HCT116 (cell line): Measurements from ENCODE around the gene TLX3. TPM values are rescaled to one million over a fixed set of nuclear protein-coding genes. Genes with fewer than 3 reads are reported as not detected.

Experiments
- ATAC-seq: fragments of 200-7000 bp; cut with Tn5 transposase; 2 replicates; pipeline ENCODE4 v1.9.1; 2020; ENCODE audit warnings: mild to moderate bottlenecking, moderate library complexity
- BruUV-seq: library from RNA; stranded (reverse); fragments of 400-500 nt; replicated peaks from 2 replicates; lab custom pipeline; 2021; lab: Mats Ljungman, UMichigan
- CTCF ChIA-PET: fragments of 300-600 bp; sonication (Branson Sonifier 250); formaldehyde crosslinking; loops from one replicate; lab custom pipeline; 2021; ENCODE audit warnings: antibody characterized with exemption; lab: Charles Lee
- POLR2A ChIA-PET: fragments of 300-600, 350-600 bp; sonication (Branson Sonifier 250); formaldehyde crosslinking; loops from one replicate; lab custom pipeline; 2021; ENCODE audit warnings: antibody characterized with exemption; lab: Charles Lee
- RAD21 ChIA-PET, 2 experiments: fragments of 300-600 bp; sonication (Branson Sonifier 250); formaldehyde crosslinking; loops; one replicate each; lab custom pipeline; 2023; ENCODE audit warnings: low total read pairs in 2 of 2; ENCODE audit not compliant: uncharacterized antibody in 2 of 2, unreplicated experiment in 2 of 2, low non-redundant PET in 1 of 2; lab: Charles Lee
- DNase-seq: peaks from one replicate; pipeline ENCODE4 v3.0.0-alpha.2; 2010; ENCODE audit warnings: low read depth, low spot score
- H2AFZ ChIP-seq: fragments of 200-600 bp; shearing (Covaris generic), sonication (generic); 2 replicates; pipeline ENCODE4 v1.6.1; 2017; ENCODE audit warnings: low read depth, mixed run types, mixed read lengths, antibody characterized with exemption, low read length; ENCODE audit not compliant: poor library complexity, severe bottlenecking
- H3K27ac ChIP-seq: 2 replicates; pipeline ENCODE4 v1.5.1; 2012; ENCODE audit warnings: low read depth, low read length
- H3K27me3 ChIP-seq: fragments of 200-600 bp; sonication (generic); 2 replicates; pipeline ENCODE4 v1.6.1; 2016; ENCODE audit warnings: mixed run types, low read length, mixed read lengths; ENCODE audit not compliant: insufficient read depth
- H3K36me3 ChIP-seq, 2 experiments: fragments of 200-500 bp in 1 of 2; fragments of 200-600 bp in 1 of 2; sonication (Bioruptor generic) in 1 of 2; sonication (generic) in 1 of 2; 2 replicates each; pipeline versions ENCODE4 v1.5.1 to v1.6.1; 2014 to 2016; ENCODE audit warnings: low read length in 2 of 2, inconsistent platforms in 1 of 2, mixed read lengths in 1 of 2, mixed run types in 1 of 2; ENCODE audit not compliant: insufficient read depth in 2 of 2, control insufficient read depth in 1 of 2
- H3K4me1 ChIP-seq, 2 experiments: fragments of 200-600 bp in 1 of 2; sonication (generic) in 1 of 2; 2 replicates each; pipeline versions ENCODE4 v1.5.1 to v1.6.1; 2012 to 2017; ENCODE audit warnings: low read length in 2 of 2, inconsistent platforms in 1 of 2, mild to moderate bottlenecking in 1 of 2, mixed read lengths in 1 of 2, mixed run types in 1 of 2, moderate library complexity in 1 of 2; ENCODE audit not compliant: insufficient read depth in 2 of 2, control insufficient read depth in 1 of 2
- H3K4me2 ChIP-seq: fragments of 200-600 bp; sonication (generic); 2 replicates; pipeline ENCODE4 v1.6.1; 2017; ENCODE audit warnings: mixed run types, low read length, mixed read lengths
- H3K4me3 ChIP-seq, 2 experiments: fragments of 200-600 bp in 1 of 2; sonication (generic) in 1 of 2; replicated peaks in 1 of 2; 2 replicates each; pipeline ENCODE4 v1.5.1; 2011 to 2016; ENCODE audit warnings: low read length in 2 of 2, control low read depth in 1 of 2, low read depth in 1 of 2, mild to moderate bottlenecking in 1 of 2, mixed read lengths in 1 of 2, mixed run types in 1 of 2
- H3K79me2 ChIP-seq: fragments of 200-600 bp; sonication (generic); 2 replicates; pipeline ENCODE4 v1.6.1; 2017; ENCODE audit warnings: mild to moderate bottlenecking, mixed run types, low read length, moderate library complexity, mixed read lengths; ENCODE audit not compliant: insufficient read depth
- H3K9ac ChIP-seq: fragments of 200-600 bp; sonication (generic); 2 replicates; pipeline ENCODE4 v1.6.1; 2016; ENCODE audit warnings: low read length, mixed read lengths
- H3K9me2 ChIP-seq: fragments of 200-600 bp; sonication (generic), shearing (Covaris generic); 2 replicates; pipeline ENCODE4 v1.6.1; 2017; ENCODE audit warnings: mixed run types, mild to moderate bottlenecking, moderate library complexity; ENCODE audit not compliant: insufficient read depth
- H3K9me3 ChIP-seq, 2 experiments: fragments of 200-500 bp in 1 of 2; fragments of 200-600 bp in 1 of 2; sonication (Bioruptor generic) in 1 of 2; sonication (generic) in 1 of 2; 2 replicates each; pipeline ENCODE4 v1.6.1; 2014 to 2017; ENCODE audit warnings: low read length in 2 of 2, mixed read lengths in 2 of 2, inconsistent platforms in 1 of 2, low read depth in 1 of 2, mild to moderate bottlenecking in 1 of 2, mixed run types in 1 of 2, moderate library complexity in 1 of 2; ENCODE audit not compliant: control insufficient read depth in 1 of 2, insufficient read depth in 1 of 2
- H4K20me1 ChIP-seq: fragments of 200-600 bp; sonication (generic), shearing (Covaris generic); 2 replicates; pipeline ENCODE4 v1.6.1; 2017; ENCODE audit warnings: mixed run types, mild to moderate bottlenecking, moderate library complexity; ENCODE audit not compliant: insufficient read depth
- EGR1 ChIP-seq: IDR thresholded peaks from 2 replicates; pipeline ENCODE4 v1.6.1; 2012; ENCODE audit warnings: low read depth
- ELF1 ChIP-seq: IDR thresholded peaks from 2 replicates; pipeline ENCODE4 v1.6.1; 2012; ENCODE audit warnings: low read depth, borderline replicate concordance
- FOSL1 ChIP-seq: IDR thresholded peaks from 2 replicates; pipeline ENCODE4 v1.6.1; 2012; ENCODE audit warnings: low read depth
- SP1 ChIP-seq: IDR thresholded peaks from 2 replicates; pipeline ENCODE4 v1.6.1; 2012; ENCODE audit warnings: low read depth
- SRF ChIP-seq: IDR thresholded peaks from 2 replicates; pipeline ENCODE4 v1.6.1; 2012; ENCODE audit warnings: low read depth
- TCF7L2 ChIP-seq: IDR thresholded peaks from 2 replicates; pipeline ENCODE4 v1.7.0; 2011; ENCODE audit warnings: borderline replicate concordance, inconsistent platforms; ENCODE audit not compliant: insufficient read depth, insufficient read length; ENCODE audit errors: extremely low read depth
- YY1 ChIP-seq: IDR thresholded peaks from 2 replicates; pipeline ENCODE4 v1.6.1; 2011; ENCODE audit warnings: low read length, low read depth, moderate library complexity, mild to moderate bottlenecking; ENCODE audit not compliant: insufficient replicate concordance; ENCODE audit errors: extremely low read depth
- ZFX ChIP-seq: fragments of 450-650 bp; IDR thresholded peaks from 2 replicates; pipeline ENCODE4 v1.6.1; 2017
- intact Hi-C: fragments of 100-400 bp; cut with micrococcal nuclease; formaldehyde crosslinking; loops from 2 replicates; pipeline ENCODE4 v1.10.0; 2022
- total RNA-seq: library from RNA; stranded (reverse); gene quantifications from one replicate; pipeline ENCODE4 v1.2.1, GENCODE V29; 2021; ENCODE audit not compliant: unreplicated experiment
- TF ChIP-seq, protein P1 (sequence below): IDR thresholded peaks from 2 replicates; pipeline ENCODE4 v1.6.1; 2011; ENCODE audit warnings: mild to moderate bottlenecking, low read length, moderate library complexity; ENCODE audit not compliant: insufficient replicate concordance; ENCODE audit errors: extremely low read depth
- TF ChIP-seq, protein P2 (sequence below): IDR thresholded peaks from 2 replicates; pipeline ENCODE4 v1.6.1; 2012

TLX3 gene
- total RNA-seq, 1 experiment from 2014 or later, result 4.6 TPM

DNA sequence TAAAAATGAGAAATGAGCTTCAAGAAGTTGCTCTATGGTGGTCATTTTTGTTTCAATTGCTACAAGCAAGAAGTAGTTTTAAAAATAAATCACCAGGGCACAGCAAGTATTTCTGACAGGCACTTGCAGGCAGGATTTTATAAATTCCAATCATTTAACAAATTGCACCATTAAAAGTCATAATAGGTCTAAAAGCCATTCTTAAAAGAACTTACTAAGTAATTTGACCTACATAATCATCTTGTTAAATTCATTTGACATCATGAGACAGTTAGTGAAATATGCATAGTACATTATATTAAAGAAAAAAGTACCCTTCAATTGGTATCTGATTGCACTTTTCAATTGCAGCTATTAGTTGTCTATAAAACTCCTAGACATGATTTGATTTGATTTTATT is 31.0 kb downstream of the TLX3 start:
- Histone ChIP-seq H3K4me3 (no peak overlapping the region), H3K9me2 (no peaks in the 10 kb centered on the region), H2AFZ (no peak overlapping the region), H4K20me1 (no peaks in the 10 kb centered on the region), H3K27ac (no peak overlapping the region), H3K27me3 (no peaks in the 10 kb centered on the region), H3K4me1 (peaks cover 0 to 17% of the 10 kb centered on the region in 2 experiments; a peak in 2 of 4 replicates), H3K4me2 (no peak overlapping the region), H3K79me2 (no peaks in the 10 kb centered on the region), H3K36me3 (no peaks in the 10 kb centered on the region), H3K9me3 (no peaks in the 10 kb centered on the region), H3K9ac (no peak overlapping the region)
- BruUV-seq, result no TSS peak
- ChIA-PET POLR2A (no interaction called here), RAD21 (no interaction called here), CTCF (interaction anchor here (1.3 to 4.7 kb wide), 3 partner anchors 67 to 531 kb away, joined by 10 to 22 read pairs (median 21); no protein-coding TSS in a partner anchor)
- DNase-seq (no peak), ATAC-seq (no peak)
- TF ChIP-seq FOSL1, result no peak
- TF ChIP-seq, protein P1, sequence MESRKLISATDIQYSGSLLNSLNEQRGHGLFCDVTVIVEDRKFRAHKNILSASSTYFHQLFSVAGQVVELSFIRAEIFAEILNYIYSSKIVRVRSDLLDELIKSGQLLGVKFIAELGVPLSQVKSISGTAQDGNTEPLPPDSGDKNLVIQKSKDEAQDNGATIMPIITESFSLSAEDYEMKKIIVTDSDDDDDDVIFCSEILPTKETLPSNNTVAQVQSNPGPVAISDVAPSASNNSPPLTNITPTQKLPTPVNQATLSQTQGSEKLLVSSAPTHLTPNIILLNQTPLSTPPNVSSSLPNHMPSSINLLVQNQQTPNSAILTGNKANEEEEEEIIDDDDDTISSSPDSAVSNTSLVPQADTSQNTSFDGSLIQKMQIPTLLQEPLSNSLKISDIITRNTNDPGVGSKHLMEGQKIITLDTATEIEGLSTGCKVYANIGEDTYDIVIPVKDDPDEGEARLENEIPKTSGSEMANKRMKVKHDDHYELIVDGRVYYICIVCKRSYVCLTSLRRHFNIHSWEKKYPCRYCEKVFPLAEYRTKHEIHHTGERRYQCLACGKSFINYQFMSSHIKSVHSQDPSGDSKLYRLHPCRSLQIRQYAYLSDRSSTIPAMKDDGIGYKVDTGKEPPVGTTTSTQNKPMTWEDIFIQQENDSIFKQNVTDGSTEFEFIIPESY, result no peak
- TF ChIP-seq, protein P2, sequence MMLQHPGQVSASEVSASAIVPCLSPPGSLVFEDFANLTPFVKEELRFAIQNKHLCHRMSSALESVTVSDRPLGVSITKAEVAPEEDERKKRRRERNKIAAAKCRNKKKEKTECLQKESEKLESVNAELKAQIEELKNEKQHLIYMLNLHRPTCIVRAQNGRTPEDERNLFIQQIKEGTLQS, result no peak
- TF ChIP-seq SRF, result no peak
- TF ChIP-seq ELF1, result no peak
- TF ChIP-seq EGR1, result no peak
- no peak for TF ChIP-seq ZFX
- TF ChIP-seq YY1, result no peak
- TF ChIP-seq SP1, result no peak
- TF ChIP-seq TCF7L2, result no peak
- intact Hi-C loops, result loop anchor here (5.0 kb wide), 1 partner anchor 353 kb away; no protein-coding TSS in a partner anchor
